ENCODE results near the gene CDKN2B-AS1.

Gene CDKN2B-AS1

GRCh38 chr9:22165144-22165543 is 170.6 kb downstream of the CDKN2B-AS1 start:
- no peak for DNase-seq

GRCh38 chr9:22169243-22169642 is 174.7 kb downstream of the CDKN2B-AS1 start:
- DNase-seq, result no peak

GRCh38 chr9:22169727-22170503 is 175.3 kb downstream of the CDKN2B-AS1 start:
- no peak for DNase-seq

Measured in NCI-H1436 treated with DMSO at 0.1 percent for 48 hours (cell line).